Cardiac muscle cell (in vitro differentiated cells and primary cell): ENCODE data around the gene COPB2. TPM values are rescaled to one million over a fixed set of nuclear protein-coding genes. Genes with fewer than 3 reads are reported as not detected.
A peak's percentile ranks its signal among the peaks of the same experiment; 100 is the strongest.

Source experiments
- DNase-seq, 2 donors: peaks; one replicate each; pipeline versions ENCODE4 v3.0.0 to v3.0.0-alpha.2; 2010 to 2017; ENCODE audit warnings: low read depth in 1 of 2, low spot score in 1 of 2
- H3K27ac ChIP-seq: fragments of 200-600 bp; sonication (generic); 2 replicates; pipeline ENCODE4 v1.5.1; 2016
- H3K27me3 ChIP-seq: fragments of 200-600 bp; sonication (generic); 2 replicates; pipeline ENCODE4 v1.6.0; 2016; ENCODE audit warnings: control low read depth
- H3K36me3 ChIP-seq: fragments of 200-600 bp; sonication (generic); 2 replicates; pipeline ENCODE4 v1.5.1; 2016; ENCODE audit warnings: control low read depth
- H3K4me1 ChIP-seq: fragments of 200-600 bp; sonication (generic); 2 replicates; pipeline ENCODE4 v1.8.1; 2017; ENCODE audit warnings: low read depth, mild to moderate bottlenecking, mixed run types
- H3K4me3 ChIP-seq: fragments of 200-600 bp; sonication (generic); 2 replicates; pipeline ENCODE4 v1.5.1; 2016; ENCODE audit warnings: mild to moderate bottlenecking
- H3K9me3 ChIP-seq: fragments of 200-600 bp; sonication (generic); 2 replicates; pipeline ENCODE4 v1.5.1; 2017; ENCODE audit warnings: low read depth, mild to moderate bottlenecking, control low read depth
- CTCF ChIP-seq: IDR thresholded peaks from 2 replicates; pipeline ENCODE4 v1.5.1; 2012; ENCODE audit warnings: low read depth, mild to moderate bottlenecking, low read length
- polyA plus RNA-seq: library from polyadenylated mRNA; unstranded; fragments of >200 nt; fragmentation: Nextera tagmentation; extraction: Ambion mirVana; gene quantifications from 2 replicates; pipeline ENCODE4 v1.2.1, GENCODE V29; 2016
- total RNA-seq: library from RNA; depleted of rRNA; stranded (reverse); fragments of >200 nt; gene quantifications from 2 replicates; pipeline ENCODE4 v1.2.3, GENCODE V29; 2016

COPB2 gene
- total and polyA plus RNA-seq, 2 experiments from 2014 or later: 87.3 to 166 TPM

GRCh38 chr3:139320551-139321309 lies 68.7 kb downstream of the COPB2 start:
- no peaks in the 10 kb centered on the region for H3K9me3 ChIP-seq
- no peak overlapping the region for H3K27ac ChIP-seq
- H3K4me1 ChIP-seq: no peaks in the 10 kb centered on the region
- H3K36me3 ChIP-seq: no peaks in the 10 kb centered on the region
- H3K27me3 ChIP-seq: peaks cover 25% of the 10 kb centered on the region
- TF ChIP-seq CTCF: no peak
- DNase-seq: no peak
- no peak overlapping the region for H3K4me3 ChIP-seq

DNA sequence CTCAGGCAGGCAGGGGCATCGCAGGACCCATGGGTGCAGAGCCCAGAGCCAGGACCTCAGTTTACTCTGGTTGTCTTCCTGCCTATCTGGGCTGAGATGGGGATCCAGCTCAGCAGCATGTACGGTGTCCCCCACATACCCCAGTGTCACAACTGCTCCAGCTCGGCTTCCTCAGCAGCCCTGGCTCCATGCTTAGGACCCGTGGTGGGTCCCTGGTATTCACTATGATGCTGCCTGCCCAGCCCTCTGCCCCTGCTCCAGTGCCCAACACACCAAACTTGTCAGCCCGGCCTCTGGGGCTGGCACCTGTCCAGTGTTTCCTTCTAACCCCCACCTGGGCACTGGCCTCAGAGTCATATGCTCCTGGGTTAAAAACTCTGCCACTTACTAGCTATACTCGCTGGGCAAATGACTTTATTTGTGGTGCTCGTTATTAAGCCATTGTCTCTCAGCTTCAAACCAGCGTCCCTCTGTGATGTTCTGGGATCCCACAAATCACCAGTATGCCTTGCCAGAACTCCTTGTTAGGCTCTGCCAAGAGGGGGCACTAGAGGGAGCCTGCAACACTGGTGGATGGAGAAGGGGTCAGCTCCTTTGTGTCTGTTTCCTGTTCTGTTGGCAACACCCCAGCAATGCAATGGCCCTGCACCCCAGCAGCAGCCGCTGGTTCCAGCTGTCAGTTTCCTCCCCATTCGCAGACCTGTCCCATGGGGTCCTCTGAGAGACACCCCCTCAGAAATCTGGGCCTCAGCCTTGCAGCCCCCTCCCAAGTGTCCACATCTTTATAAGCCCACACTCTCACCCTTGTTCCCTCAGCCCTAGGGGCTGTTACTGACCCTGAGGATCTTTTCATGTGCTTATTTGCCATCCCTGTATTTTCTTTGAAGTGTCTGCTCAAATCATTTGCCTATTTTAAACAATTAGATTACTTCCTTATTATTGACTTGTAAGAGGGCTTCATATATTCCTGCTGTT lies 69.7 kb downstream of the COPB2 start:
- peak; percentile 43 to 46 for DNase-seq
- Histone ChIP-seq H3K9me3 (no peaks in the 10 kb centered on the region), H3K4me3 (no peak overlapping the region), H3K27ac (no peak overlapping the region), H3K4me1 (no peaks in the 10 kb centered on the region), H3K27me3 (peaks cover 25% of the 10 kb centered on the region), H3K36me3 (no peaks in the 10 kb centered on the region)
- peak; percentile 62 for TF ChIP-seq CTCF

- H3K27ac ChIP-seq: no peak overlapping the region
- H3K36me3 ChIP-seq: no peaks in the 10 kb centered on the region
- H3K9me3 ChIP-seq: no peaks in the 10 kb centered on the region
- no peak for DNase-seq
- no peak overlapping the region for H3K4me3 ChIP-seq
- no peaks in the 10 kb centered on the region for H3K4me1 ChIP-seq
- H3K27me3 ChIP-seq: peaks cover 25% of the 10 kb centered on the region
- TF ChIP-seq CTCF: no peak
Measured at GRCh38 chr3:139318826-139319225, 70.6 kb downstream of the COPB2 start.

DNA sequence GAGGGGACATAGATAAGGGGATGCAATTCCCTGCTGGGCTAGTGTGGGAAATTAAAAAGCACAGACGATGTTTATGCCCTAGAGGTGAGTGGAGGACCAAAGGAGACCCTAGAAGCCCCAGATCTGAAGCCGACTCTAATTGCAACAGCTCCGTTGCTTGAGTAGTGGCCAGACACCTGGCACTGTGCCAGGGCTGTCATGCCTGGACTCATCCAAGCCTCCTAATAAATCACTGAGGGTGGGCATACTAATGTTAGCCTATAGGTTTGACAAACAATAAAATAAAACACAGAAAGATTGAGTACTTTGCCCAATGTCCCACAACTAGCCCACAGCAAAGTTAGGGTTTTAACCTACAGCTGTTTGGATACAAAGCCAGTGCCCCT lies 71.0 kb downstream of the COPB2 start:
- no peak for TF ChIP-seq CTCF
- H3K9me3 ChIP-seq: no peaks in the 10 kb centered on the region
- no peak overlapping the region for H3K27ac ChIP-seq
- no peak overlapping the region for H3K4me3 ChIP-seq
- H3K36me3 ChIP-seq: no peaks in the 10 kb centered on the region
- no peaks in the 10 kb centered on the region for H3K4me1 ChIP-seq
- DNase-seq: peak in 1 of 2 donors; percentile 34
- H3K27me3 ChIP-seq: peaks cover 22% of the 10 kb centered on the region

DNA sequence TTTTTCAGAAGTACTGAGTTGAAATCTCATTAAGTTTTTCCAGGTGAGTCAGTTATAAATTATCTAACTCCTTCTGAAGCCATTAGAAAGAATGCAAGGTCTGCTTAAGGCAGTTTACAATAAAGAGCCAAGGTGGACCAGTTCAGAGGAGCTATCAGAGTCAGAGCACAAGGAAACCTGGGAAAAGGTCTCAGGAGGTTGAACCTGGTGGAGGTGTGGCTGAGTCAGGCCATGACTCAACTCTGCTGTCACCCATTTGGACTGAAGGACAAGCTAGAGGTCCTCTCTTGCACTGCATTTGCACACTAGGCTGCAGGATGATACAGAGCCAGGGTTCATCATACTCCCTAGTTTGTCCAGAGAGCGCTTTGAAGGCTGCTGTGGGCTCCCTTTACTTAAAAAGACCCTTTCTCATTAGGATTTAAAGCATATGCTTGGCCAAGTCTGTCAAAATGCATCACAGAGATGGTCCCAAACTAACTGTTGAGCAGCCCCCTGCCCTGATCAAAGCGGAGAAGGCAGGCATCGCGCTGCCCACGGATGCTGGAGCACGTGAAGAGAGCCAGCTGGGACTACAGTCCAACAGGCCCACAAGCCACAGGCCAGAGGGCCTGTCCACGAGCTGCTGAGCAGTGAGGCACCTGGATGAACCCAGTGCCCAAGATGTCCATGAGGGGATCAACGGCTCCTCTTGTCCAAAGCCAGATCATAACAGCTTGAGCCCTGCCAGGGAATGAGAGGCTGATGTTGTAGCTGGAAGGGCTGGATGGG lies 71.6 kb downstream of the COPB2 start:
- Histone ChIP-seq H3K9me3 (no peaks in the 10 kb centered on the region), H3K27me3 (peaks cover 16% of the 10 kb centered on the region), H3K27ac (no peak overlapping the region), H3K4me1 (no peaks in the 10 kb centered on the region), H3K4me3 (no peak overlapping the region), H3K36me3 (no peaks in the 10 kb centered on the region)
- DNase-seq: no peak
- no peak for TF ChIP-seq CTCF
